Mesenchymal stem cell (in vitro differentiated cells and primary cell): ENCODE data around the gene C5orf46.

Experiments used
- DNase-seq: peaks from one replicate; pipeline ENCODE4 v3.0.0-alpha.2; 2013
- H2AFZ ChIP-seq: one replicate; pipeline ENCODE4 v1.6.1; 2013; ENCODE audit warnings: low read depth, mild to moderate bottlenecking, control low read depth, inconsistent platforms, low read length, moderate library complexity
- H2AK5ac ChIP-seq: 2 replicates; pipeline ENCODE4 v1.6.1; 2013; ENCODE audit warnings: low read length, moderate library complexity, mild to moderate bottlenecking, inconsistent platforms; ENCODE audit not compliant: severe bottlenecking
- H2BK120ac ChIP-seq: one replicate; pipeline ENCODE4 v1.6.1; 2013; ENCODE audit warnings: low read depth, mild to moderate bottlenecking, inconsistent platforms, low read length, moderate library complexity
- H2BK12ac ChIP-seq, 2 experiments: one replicate each; pipeline ENCODE4 v1.6.1; 2013; ENCODE audit warnings: inconsistent platforms in 2 of 2, low read length in 2 of 2, mild to moderate bottlenecking in 2 of 2, moderate library complexity in 2 of 2, control low read depth in 1 of 2
- H2BK15ac ChIP-seq: one replicate; pipeline ENCODE4 v1.6.1; 2013; ENCODE audit warnings: mild to moderate bottlenecking, low read depth, inconsistent platforms; ENCODE audit not compliant: poor library complexity, severe bottlenecking
- H2BK5ac ChIP-seq: 2 replicates; pipeline ENCODE4 v1.6.1; 2013; ENCODE audit warnings: low read depth, mild to moderate bottlenecking, low read length, control low read depth, inconsistent platforms; ENCODE audit not compliant: poor library complexity, severe bottlenecking
- H3K14ac ChIP-seq, 2 experiments: one replicate each; pipeline ENCODE4 v1.6.1; 2013; ENCODE audit warnings: inconsistent platforms in 2 of 2, low read length in 2 of 2, control low read depth in 1 of 2, mild to moderate bottlenecking in 1 of 2, moderate library complexity in 1 of 2
- H3K18ac ChIP-seq, 2 experiments: one replicate each; pipeline ENCODE4 v1.6.1; 2013; ENCODE audit warnings: inconsistent platforms in 2 of 2, low read length in 2 of 2, control low read depth in 1 of 2, low read depth in 1 of 2, mild to moderate bottlenecking in 1 of 2
- H3K23ac ChIP-seq, 2 experiments: one replicate each; pipeline ENCODE4 v1.6.1; 2013; ENCODE audit warnings: inconsistent platforms in 2 of 2, low read length in 2 of 2, mild to moderate bottlenecking in 2 of 2, moderate library complexity in 2 of 2, control low read depth in 1 of 2
- H3K27ac ChIP-seq: 2 replicates; pipeline ENCODE4 v1.5.1; 2013; ENCODE audit warnings: mild to moderate bottlenecking, moderate library complexity, low read length, control low read depth, inconsistent platforms; ENCODE audit not compliant: poor library complexity, severe bottlenecking
- H3K27me3 ChIP-seq, 2 experiments: 2 replicates each; pipeline versions ENCODE4 v1.6.1 to v1.7.0; 2013; ENCODE audit warnings: low read length in 2 of 2, mild to moderate bottlenecking in 2 of 2, moderate library complexity in 2 of 2, control low read depth in 1 of 2, inconsistent platforms in 1 of 2; ENCODE audit not compliant: control insufficient read depth in 1 of 2, insufficient read depth in 1 of 2
- H3K36me3 ChIP-seq, 2 experiments: 2 replicates each; pipeline versions ENCODE4 v1.6.1 to v1.7.0; 2013; ENCODE audit warnings: low read length in 2 of 2, control low read depth in 1 of 2, inconsistent platforms in 1 of 2, low read depth in 1 of 2, mild to moderate bottlenecking in 1 of 2; ENCODE audit not compliant: insufficient read depth in 2 of 2, control insufficient read depth in 1 of 2
- H3K4ac ChIP-seq, 2 experiments: one replicate each; pipeline ENCODE4 v1.6.1; 2013; ENCODE audit warnings: inconsistent platforms in 2 of 2, low read length in 2 of 2, mild to moderate bottlenecking in 2 of 2, moderate library complexity in 2 of 2, control low read depth in 1 of 2, low read depth in 1 of 2
- H3K4me1 ChIP-seq: 2 replicates; pipeline ENCODE4 v1.6.1; 2013; ENCODE audit warnings: low read depth, low read length, control low read depth; ENCODE audit not compliant: control insufficient read depth, insufficient read depth
- H3K4me2 ChIP-seq: 2 replicates; pipeline ENCODE4 v1.6.1; 2013; ENCODE audit warnings: low read length, mild to moderate bottlenecking, inconsistent platforms; ENCODE audit not compliant: poor library complexity, severe bottlenecking
- H3K4me3 ChIP-seq, 2 experiments: 2 replicates each; pipeline versions ENCODE4 v1.5.1 to v1.7.0; 2013; ENCODE audit warnings: low read length in 2 of 2, mild to moderate bottlenecking in 2 of 2, control low read depth in 1 of 2, low read depth in 1 of 2; ENCODE audit not compliant: insufficient read depth in 1 of 2
- H3K79me1 ChIP-seq: replicated peaks from 2 replicates; pipeline ENCODE4 v1.6.1; 2013; ENCODE audit warnings: mild to moderate bottlenecking, control low read depth, low read length, inconsistent platforms; ENCODE audit not compliant: poor library complexity, severe bottlenecking
- H3K9ac ChIP-seq: 2 replicates; pipeline ENCODE4 v1.7.0; 2013; ENCODE audit warnings: mild to moderate bottlenecking, low read length, moderate library complexity
- H3K9me3 ChIP-seq: 2 replicates; pipeline ENCODE4 v1.7.0; 2013; ENCODE audit warnings: mild to moderate bottlenecking, low read length; ENCODE audit not compliant: control insufficient read depth
- H4K8ac ChIP-seq: one replicate; pipeline ENCODE4 v1.6.1; 2013; ENCODE audit warnings: inconsistent platforms, mild to moderate bottlenecking, low read length, moderate library complexity
- H4K91ac ChIP-seq: one replicate; pipeline ENCODE4 v1.6.1; 2013; ENCODE audit warnings: mild to moderate bottlenecking, low read length, inconsistent platforms
- WGBS: methylation state at CpG from one replicate; pipeline ENCODE4 v1.1.7; 2013; ENCODE audit warnings: mixed read lengths; 5-methylcytosine and 5-hydroxymethylcytosine counted together

The C5orf46 gene

GRCh38 chr5:147895864-147896263, 10.5 kb downstream of the C5orf46 start:
- Histone ChIP-seq H2BK12ac (no peak overlapping the region), H3K4ac (no peak overlapping the region), H3K4me2 (no peak overlapping the region), H3K14ac (no peak overlapping the region), H3K4me1 (no peaks in the 10 kb centered on the region), H3K4me3 (no peak overlapping the region), H3K23ac (no peak overlapping the region), H3K9ac (no peak overlapping the region), H2AFZ (no peak overlapping the region), H3K18ac (no peak overlapping the region), H2BK15ac (no peak overlapping the region), H3K9me3 (no peaks in the 10 kb centered on the region), H3K79me1 (no peaks in the 10 kb centered on the region), H2AK5ac (no peak overlapping the region), H4K8ac (no peak overlapping the region), H2BK5ac (no peak overlapping the region), H3K36me3 (no peaks in the 10 kb centered on the region), H3K27me3 (peaks cover 0 to 5% of the 10 kb centered on the region in 2 experiments), H2BK120ac (no peak overlapping the region), H4K91ac (no peak overlapping the region), H3K27ac (no peak overlapping the region)
- DNase-seq = no peak
- WGBS = no CpG with 5 or more reads among the region's 1 CpG

- H4K91ac ChIP-seq = no peak overlapping the region
- no peak overlapping the region for H3K4ac ChIP-seq
- H3K4me3 ChIP-seq = no peak overlapping the region
- no peak overlapping the region for H2BK15ac ChIP-seq
- H3K18ac ChIP-seq = no peak overlapping the region
- H2BK120ac ChIP-seq = no peak overlapping the region
- H3K36me3 ChIP-seq = no peaks in the 10 kb centered on the region
- no peaks in the 10 kb centered on the region for H3K9me3 ChIP-seq
- H4K8ac ChIP-seq = no peak overlapping the region
- no peak overlapping the region for H2AK5ac ChIP-seq
- H2BK5ac ChIP-seq = no peak overlapping the region
- no peak for DNase-seq
- H2BK12ac ChIP-seq = no peak overlapping the region
- peaks cover 0 to 17% of the 10 kb centered on the region in 2 experiments for H3K27me3 ChIP-seq
- H3K9ac ChIP-seq = no peak overlapping the region
- H3K4me1 ChIP-seq = no peaks in the 10 kb centered on the region
- no peak overlapping the region for H3K4me2 ChIP-seq
- H2AFZ ChIP-seq = no peak overlapping the region
- H3K27ac ChIP-seq = no peak overlapping the region
- no CpG with 5 or more reads among the region's 2 CpGs for WGBS
- H3K23ac ChIP-seq = no peak overlapping the region
- H3K14ac ChIP-seq = no peak overlapping the region
- H3K79me1 ChIP-seq = no peaks in the 10 kb centered on the region
Measured at GRCh38 chr5:147893820-147894219, 12.5 kb downstream of the C5orf46 start.

- peaks cover 0 to 17% of the 10 kb centered on the region in 2 experiments for H3K27me3 ChIP-seq
Measured at GRCh38 chr5:147892696-147893296, 13.5 kb downstream of the C5orf46 start.

GRCh38 chr5:147887930-147888329, 18.4 kb downstream of the C5orf46 start:
- H2BK120ac ChIP-seq = no peak overlapping the region
- no peaks in the 10 kb centered on the region for H3K36me3 ChIP-seq
- H3K4me2 ChIP-seq = no peak overlapping the region
- no peaks in the 10 kb centered on the region for H3K9me3 ChIP-seq
- no peak overlapping the region for H3K4ac ChIP-seq
- H3K4me3 ChIP-seq = no peak overlapping the region
- H3K27me3 ChIP-seq = peaks cover 4 to 25% of the 10 kb centered on the region in 2 experiments
- H2AFZ ChIP-seq = no peak overlapping the region
- no peak overlapping the region for H4K91ac ChIP-seq
- H3K79me1 ChIP-seq = no peaks in the 10 kb centered on the region
- H3K23ac ChIP-seq = no peak overlapping the region
- H3K14ac ChIP-seq = no peak overlapping the region
- no peak for DNase-seq
- no peak overlapping the region for H3K27ac ChIP-seq
- no peak overlapping the region for H2AK5ac ChIP-seq
- no peak overlapping the region for H3K18ac ChIP-seq
- no peak overlapping the region for H3K9ac ChIP-seq
- H3K4me1 ChIP-seq = no peaks in the 10 kb centered on the region
- 34% methylated on average over 2 of the region's 2 CpGs for WGBS
- H2BK15ac ChIP-seq = no peak overlapping the region
- H2BK5ac ChIP-seq = no peak overlapping the region
- no peak overlapping the region for H2BK12ac ChIP-seq
- no peak overlapping the region for H4K8ac ChIP-seq

More at GRCh38 chr5:147892696-147893296, 13.5 kb downstream of the C5orf46 start:
- Histone ChIP-seq H3K4me2 (no peak overlapping the region), H2BK12ac (no peak overlapping the region), H2AFZ (no peak overlapping the region), H3K9ac (no peak overlapping the region), H4K8ac (no peak overlapping the region), H4K91ac (no peak overlapping the region), H2AK5ac (no peak overlapping the region), H3K4me3 (no peak overlapping the region), H3K36me3 (no peaks in the 10 kb centered on the region), H2BK15ac (no peak overlapping the region), H2BK120ac (no peak overlapping the region), H2BK5ac (no peak overlapping the region), H3K23ac (no peak overlapping the region), H3K4me1 (no peaks in the 10 kb centered on the region), H3K14ac (no peak overlapping the region), H3K4ac (no peak overlapping the region), H3K18ac (no peak overlapping the region), H3K27ac (no peak overlapping the region), H3K9me3 (no peaks in the 10 kb centered on the region), H3K79me1 (no peaks in the 10 kb centered on the region)
- DNase-seq = no peak
- 72% methylated on average over 2 of the region's 3 CpGs for WGBS
